NT2/D1 (cell line): ENCODE measurements around the gene ITGB6.

Experiments
- SUZ12 ChIP-seq: IDR thresholded peaks from 2 replicates; pipeline ENCODE4 v1.6.1; 2011; ENCODE audit not compliant: insufficient read length, insufficient read depth; ENCODE audit errors: extremely low read depth
- YY1 ChIP-seq: IDR thresholded peaks from 2 replicates; pipeline ENCODE4 v1.6.1; 2011; ENCODE audit not compliant: insufficient read length, insufficient read depth
- ZNF274 ChIP-seq: IDR thresholded peaks from 2 replicates; pipeline ENCODE4 v1.6.1; 2011; ENCODE audit warnings: mild to moderate bottlenecking, low read depth, low read length

GRCh38 chr2:160087854-160088745, 112.0 kb downstream of the ITGB6 start:
- TF ChIP-seq ZNF274, result no peak
- TF ChIP-seq SUZ12, result no peak
- no peak for TF ChIP-seq YY1
